Aorta (tissue), 5 donors: ENCODE results near the gene GPC5. TPM values are rescaled to one million over a fixed set of nuclear protein-coding genes. Genes with fewer than 3 reads are reported as not detected.

Source experiments
- ATAC-seq: fragments of 200-7000 bp; cut with Tn5 transposase; one replicate; pipeline ENCODE4 v1.9.1; 2022; ENCODE audit warnings: moderate library complexity; ENCODE audit not compliant: low FRiP score
- DNase-seq, 2 donors: peaks; one replicate each; pipeline ENCODE4 v3.0.0-alpha.2; 2020
- H3K27ac ChIP-seq, 2 donors: one replicate each; pipeline ENCODE4 v1.5.1; 2013; ENCODE audit warnings: low read length in 2 of 2, mild to moderate bottlenecking in 2 of 2, moderate library complexity in 2 of 2, control low read depth in 1 of 2, inconsistent platforms in 1 of 2, low read depth in 1 of 2
- H3K27me3 ChIP-seq, 2 donors: one replicate each; pipeline ENCODE4 v1.6.1; 2013; ENCODE audit warnings: control low read depth in 1 of 2, low read length in 1 of 2, mild to moderate bottlenecking in 1 of 2, moderate library complexity in 1 of 2; ENCODE audit not compliant: insufficient read depth in 2 of 2, control insufficient read depth in 1 of 2
- H3K36me3 ChIP-seq, 2 donors: one replicate each; pipeline ENCODE4 v1.6.1; 2013; ENCODE audit warnings: control low read depth in 1 of 2, low read length in 1 of 2, mild to moderate bottlenecking in 1 of 2; ENCODE audit not compliant: insufficient read depth in 2 of 2, control insufficient read depth in 1 of 2
- H3K4me1 ChIP-seq, 2 donors: one replicate each; pipeline ENCODE4 v1.6.1; 2013; ENCODE audit warnings: low read length in 2 of 2, control low read depth in 1 of 2, mild to moderate bottlenecking in 1 of 2, moderate library complexity in 1 of 2; ENCODE audit not compliant: insufficient read depth in 2 of 2, control insufficient read depth in 1 of 2
- H3K4me3 ChIP-seq, 2 donors: one replicate each; pipeline ENCODE4 v1.5.1; 2013; ENCODE audit warnings: low read length in 2 of 2, control low read depth in 1 of 2, mild to moderate bottlenecking in 1 of 2
- H3K9me3 ChIP-seq: one replicate; pipeline ENCODE4 v1.6.1; 2013; ENCODE audit warnings: mild to moderate bottlenecking, low read length; ENCODE audit not compliant: control insufficient read depth
- WGBS, 2 donors: extraction: QIAGEN DNeasy Blood & Tissue Kit; methylation state at CpG; one replicate each; pipeline ENCODE4 v1.1.7; 2013; 5-methylcytosine and 5-hydroxymethylcytosine counted together
- intact Hi-C, 2 donors: fragments of 100-400 bp; cut with DNase I; formaldehyde crosslinking; loops; one replicate each; pipeline versions ENCODE4 v1.14.2 to v1.15.0; 2022
- polyA plus RNA-seq, 2 donors: library from polyadenylated mRNA; stranded (reverse); fragments of 200-250 nt; gene quantifications; one replicate each; pipeline ENCODE4 v1.2.3, GENCODE V29; 2013
- total RNA-seq, 2 donors: library from RNA; stranded (reverse); fragmentation: NEBNext Ultra II Directional; extraction: Animal tissue kit (Norgen Biotek cat#: 25700); gene quantifications; one replicate each; pipeline ENCODE4 v1.2.1, GENCODE V29; 2021
- donor health status: healthy with polysubstance abuse.
- donor health status: Bipolar disorder and iron deficiency.
- donor health status: DM: no; HTN: no; CAD: no.
- donor health status: DM: no; HTN: no; CAD: no.
- donor health status: DM: yes; HTN: yes; CAD: no.

GPC5 gene
- total and polyA plus RNA-seq, 4 donors = 0.97 to 1.5 TPM; not detected in 2

GRCh38 chr13:91361755-91362271 lies 36.6 kb upstream of the GPC5 start:
- intact Hi-C loops = no loop called here
- no peak for ATAC-seq
- Histone ChIP-seq H3K36me3 (no peaks in the 10 kb centered on the region), H3K9me3 (no peaks in the 10 kb centered on the region), H3K27ac (no peak overlapping the region), H3K4me3 (no peak overlapping the region), H3K27me3 (no peaks in the 10 kb centered on the region), H3K4me1 (peaks cover 3 to 9% of the 10 kb centered on the region in 2 donors)
- 94 to 96% methylated on average over 1 of the region's 1 CpG for WGBS, 2 donors
- no peak for DNase-seq

- DNase-seq (no peak), ATAC-seq (no peak)
- Histone ChIP-seq H3K36me3 (no peaks in the 10 kb centered on the region), H3K4me3 (no peak overlapping the region), H3K4me1 (peaks cover 3 to 9% of the 10 kb centered on the region in 2 donors), H3K27ac (no peak overlapping the region), H3K27me3 (no peaks in the 10 kb centered on the region), H3K9me3 (no peaks in the 10 kb centered on the region)
- WGBS, 2 donors = 89 to 100% methylated on average over 1 of the region's 1 CpG
- intact Hi-C loops = no loop called here
These were observed 35.5 kb upstream of the GPC5 start for GRCh38 chr13:91362908-91363307.

DNA sequence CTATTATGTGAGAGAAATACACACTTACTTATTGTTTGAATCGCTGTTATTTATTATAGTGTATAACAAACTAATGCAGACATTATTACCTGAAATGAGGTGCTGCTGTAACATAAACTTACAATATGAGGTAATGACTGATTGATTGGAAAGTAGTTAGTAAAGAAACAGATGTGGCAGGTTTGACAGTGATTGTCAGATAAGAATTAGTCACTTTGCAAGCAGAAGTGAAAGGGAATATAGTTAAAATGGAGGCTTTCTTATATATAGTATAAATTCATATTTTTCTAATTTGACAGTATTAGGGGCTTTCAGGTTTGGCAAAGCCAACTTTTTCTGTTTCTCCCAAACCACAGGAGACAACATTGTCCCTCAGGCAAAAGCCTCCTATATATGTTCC lies 30.3 kb upstream of the GPC5 start:
- H3K27me3 ChIP-seq = no peaks in the 10 kb centered on the region
- intact Hi-C loops = no loop called here
- no peaks in the 10 kb centered on the region for H3K4me1 ChIP-seq
- H3K36me3 ChIP-seq = no peaks in the 10 kb centered on the region
- H3K9me3 ChIP-seq = no peaks in the 10 kb centered on the region
- 96 to 100% methylated on average over 1 of the region's 1 CpG for whole genome bisulfite sequencing, 2 donors
- ATAC-seq = no peak
- H3K4me3 ChIP-seq = no peak overlapping the region
- no peak overlapping the region for H3K27ac ChIP-seq
- no peak for DNase-seq

- H3K27ac ChIP-seq = no peak overlapping the region
- no peaks in the 10 kb centered on the region for H3K27me3 ChIP-seq
- intact Hi-C loops = no loop called here
- no peak overlapping the region for H3K4me3 ChIP-seq
- whole genome bisulfite sequencing, 2 donors = 66 to 77% methylated on average over 3 of the region's 3 CpGs
- ATAC-seq = no peak
- no peaks in the 10 kb centered on the region for H3K9me3 ChIP-seq
- H3K4me1 ChIP-seq = no peaks in the 10 kb centered on the region
- DNase-seq = no peak
- no peaks in the 10 kb centered on the region for H3K36me3 ChIP-seq
These were observed 29.6 kb upstream of the GPC5 start for GRCh38 chr13:91368676-91369440.

DNA sequence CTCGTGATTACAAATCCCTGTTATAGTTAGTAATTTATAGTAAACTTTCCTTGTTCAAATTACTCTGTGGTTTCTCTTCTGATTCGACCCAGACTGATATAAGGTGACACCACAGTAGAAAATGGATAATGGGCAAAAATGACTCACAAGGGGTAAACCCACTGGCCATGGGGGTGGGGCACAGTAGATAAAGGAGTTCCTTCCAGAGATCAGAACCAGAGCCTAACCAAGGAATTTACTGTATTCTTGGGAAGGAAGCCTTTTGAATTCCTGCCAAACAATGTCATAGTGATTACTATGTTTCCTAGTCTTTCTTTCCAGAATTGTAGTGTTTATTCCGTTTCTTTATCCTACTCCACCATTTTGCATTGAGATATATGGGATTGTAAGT lies 29.0 kb upstream of the GPC5 start:
- no peaks in the 10 kb centered on the region for H3K36me3 ChIP-seq
- H3K4me3 ChIP-seq = no peak overlapping the region
- H3K27me3 ChIP-seq = no peaks in the 10 kb centered on the region
- ATAC-seq (no peak), DNase-seq (no peak)
- H3K9me3 ChIP-seq = no peaks in the 10 kb centered on the region
- no peak overlapping the region for H3K27ac ChIP-seq
- 39 to 45% methylated on average over 3 of the region's 3 CpGs for WGBS, 2 donors
- intact Hi-C loops = no loop called here
- H3K4me1 ChIP-seq = no peaks in the 10 kb centered on the region

- no peak overlapping the region for H3K27ac ChIP-seq
- WGBS, 2 donors = 96% methylated on average over 2 of the region's 2 CpGs
- no peaks in the 10 kb centered on the region for H3K27me3 ChIP-seq
- H3K4me3 ChIP-seq = no peak overlapping the region
- no peaks in the 10 kb centered on the region for H3K9me3 ChIP-seq
- ATAC-seq (no peak), DNase-seq (no peak)
- no peaks in the 10 kb centered on the region for H3K36me3 ChIP-seq
- intact Hi-C loops = no loop called here
- no peaks in the 10 kb centered on the region for H3K4me1 ChIP-seq
These were observed 27.9 kb upstream of the GPC5 start for GRCh38 chr13:91370501-91370900.

GRCh38 chr13:91372911-91373310 lies 25.5 kb upstream of the GPC5 start:
- H3K4me1 ChIP-seq = no peaks in the 10 kb centered on the region
- H3K27ac ChIP-seq = no peak overlapping the region
- no peaks in the 10 kb centered on the region for H3K27me3 ChIP-seq
- 73 to 79% methylated on average over 3 of the region's 3 CpGs for WGBS, 2 donors
- H3K36me3 ChIP-seq = no peaks in the 10 kb centered on the region
- DNase-seq (no peak), ATAC-seq (no peak)
- intact Hi-C loops = no loop called here
- no peaks in the 10 kb centered on the region for H3K9me3 ChIP-seq
- no peak overlapping the region for H3K4me3 ChIP-seq

- Histone ChIP-seq H3K36me3 (no peaks in the 10 kb centered on the region), H3K4me3 (no peak overlapping the region), H3K9me3 (no peaks in the 10 kb centered on the region), H3K27ac (no peak overlapping the region), H3K27me3 (no peaks in the 10 kb centered on the region), H3K4me1 (no peaks in the 10 kb centered on the region)
- 91 to 93% methylated on average over 4 of the region's 4 CpGs for WGBS, 2 donors
- DNase-seq (no peak), ATAC-seq (no peak)
- intact Hi-C loops = no loop called here
These were observed 23.2 kb upstream of the GPC5 start for GRCh38 chr13:91375116-91375729.

GRCh38 chr13:91381371-91381770 lies 17.1 kb upstream of the GPC5 start:
- Histone ChIP-seq H3K4me3 (no peak overlapping the region), H3K36me3 (no peaks in the 10 kb centered on the region), H3K27me3 (no peaks in the 10 kb centered on the region), H3K27ac (no peak overlapping the region), H3K9me3 (no peaks in the 10 kb centered on the region), H3K4me1 (no peaks in the 10 kb centered on the region)
- ATAC-seq (no peak), DNase-seq (no peak)
- intact Hi-C loops = no loop called here
